ENCODE measurements around the gene MAP3K3. TPM values are rescaled to one million over a fixed set of nuclear protein-coding genes. Genes with fewer than 3 reads are reported as not detected.

The MAP3K3 gene
- total RNA-seq, 1 donor from 2014 or later: 28.0 TPM

DNA sequence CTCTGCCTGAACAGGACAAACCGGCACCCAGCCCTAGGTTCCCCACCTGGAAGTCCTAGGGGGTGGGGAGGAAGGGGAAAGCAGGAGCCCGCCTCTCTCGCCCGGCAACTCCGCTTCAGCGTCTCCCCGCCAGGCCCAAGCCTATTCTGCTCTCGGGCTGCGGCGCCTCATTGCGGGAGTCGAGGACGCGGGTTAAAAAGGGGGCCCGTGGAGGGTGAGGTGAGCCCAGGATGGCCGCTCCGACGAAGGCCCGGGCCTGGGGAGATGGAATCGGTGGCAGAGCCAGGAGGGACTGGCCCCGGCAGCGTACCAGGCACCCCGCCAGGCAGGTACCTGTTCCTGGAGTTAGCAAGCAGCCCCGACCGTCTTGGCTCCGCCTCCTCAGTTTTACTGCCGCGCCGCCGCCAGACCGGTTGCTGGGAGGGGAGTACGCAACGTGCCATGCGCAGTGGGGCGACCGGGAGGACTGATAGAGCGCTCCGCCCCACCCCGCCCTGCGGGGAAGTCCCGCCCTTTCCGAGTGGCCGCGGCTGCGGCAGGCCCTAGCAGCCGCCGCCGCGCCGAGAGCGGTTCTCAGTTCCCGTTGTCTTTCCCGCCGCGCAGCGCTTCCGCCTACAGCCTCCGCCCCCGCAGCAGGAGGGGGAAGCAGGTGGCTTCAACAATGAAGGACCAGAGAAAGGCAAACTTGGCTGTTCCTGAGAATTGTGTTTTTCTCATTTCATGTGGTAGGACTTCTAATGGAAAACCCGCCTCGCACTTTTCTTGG lies 119.4 kb downstream of the MAP3K3 start, which contains the start of gene STRADA:
Gene STRADA (minus strand): TSS at position 392 of the 766 bp plus-strand sequence. CDS start 13,430 bp downstream, outside the sequence.
- Mint-ChIP-seq H3K4me1 (peaks cover 15% of the 10 kb centered on the region), H3K36me3 (ENCODE audit: low read depth) (no peaks in the 10 kb centered on the region)
- DNase-seq (ENCODE audit: low read depth, low spot score): peak; percentile 97

More for the DNA sequence above, 119.4 kb downstream of the MAP3K3 start, which contains the start of gene STRADA:
- H3K27me3 Mint-ChIP-seq (ENCODE audit: low read depth): no peaks in the 10 kb centered on the region
- peak within 1 kb of the TSS; percentile 95 for H3K27ac Mint-ChIP-seq (ENCODE audit: unreplicated experiment)
- H3K9me3 Mint-ChIP-seq: no peaks in the 10 kb centered on the region
- TF ChIP-seq, protein P1, sequence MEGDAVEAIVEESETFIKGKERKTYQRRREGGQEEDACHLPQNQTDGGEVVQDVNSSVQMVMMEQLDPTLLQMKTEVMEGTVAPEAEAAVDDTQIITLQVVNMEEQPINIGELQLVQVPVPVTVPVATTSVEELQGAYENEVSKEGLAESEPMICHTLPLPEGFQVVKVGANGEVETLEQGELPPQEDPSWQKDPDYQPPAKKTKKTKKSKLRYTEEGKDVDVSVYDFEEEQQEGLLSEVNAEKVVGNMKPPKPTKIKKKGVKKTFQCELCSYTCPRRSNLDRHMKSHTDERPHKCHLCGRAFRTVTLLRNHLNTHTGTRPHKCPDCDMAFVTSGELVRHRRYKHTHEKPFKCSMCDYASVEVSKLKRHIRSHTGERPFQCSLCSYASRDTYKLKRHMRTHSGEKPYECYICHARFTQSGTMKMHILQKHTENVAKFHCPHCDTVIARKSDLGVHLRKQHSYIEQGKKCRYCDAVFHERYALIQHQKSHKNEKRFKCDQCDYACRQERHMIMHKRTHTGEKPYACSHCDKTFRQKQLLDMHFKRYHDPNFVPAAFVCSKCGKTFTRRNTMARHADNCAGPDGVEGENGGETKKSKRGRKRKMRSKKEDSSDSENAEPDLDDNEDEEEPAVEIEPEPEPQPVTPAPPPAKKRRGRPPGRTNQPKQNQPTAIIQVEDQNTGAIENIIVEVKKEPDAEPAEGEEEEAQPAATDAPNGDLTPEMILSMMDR (conservative IDR thresholded peaks at IDR 0.05): no peak
- peak within 1 kb of the TSS; percentile 90 for H3K4me3 Mint-ChIP-seq

Other genes starting within 250 kb of the MAP3K3 start
- gene CYB561, start 176.1 kb upstream of the MAP3K3 start, total RNA-seq: 10.5 and 12.2 TPM in 2 replicates
- 0.42 and 0.61 TPM in 2 replicates for gene ACE, start 145.4 kb upstream of the MAP3K3 start, total RNA-seq
- gene KCNH6, start 99.1 kb upstream of the MAP3K3 start, total RNA-seq: 0.12 TPM in 1 of 2 replicates, not detected in the other
- gene DCAF7, start 71.9 kb upstream of the MAP3K3 start, total RNA-seq: 146 TPM in 2 replicates
- 24.3 and 24.4 TPM in 2 replicates for gene TACO1, start 21.5 kb upstream of the MAP3K3 start, total RNA-seq
- gene LIMD2, start 77.7 kb downstream of the MAP3K3 start, total RNA-seq: 134 and 145 TPM in 2 replicates
- 55.0 and 55.9 TPM in 2 replicates for gene STRADA, start 119.4 kb downstream of the MAP3K3 start, total RNA-seq
- 72.9 and 73.2 TPM in 2 replicates for gene CCDC47, start 151.2 kb downstream of the MAP3K3 start, total RNA-seq
- gene DDX42, start 151.8 kb downstream of the MAP3K3 start, total RNA-seq: 160 and 161 TPM in 2 replicates
- 170 and 178 TPM in 2 replicates for gene PSMC5, start 205.0 kb downstream of the MAP3K3 start, total RNA-seq
- gene FTSJ3, start 205.2 kb downstream of the MAP3K3 start, total RNA-seq: 57.4 and 59.9 TPM in 2 replicates
- 43.0 and 45.5 TPM in 2 replicates for gene SMARCD2, start 220.3 kb downstream of the MAP3K3 start, total RNA-seq

All from neural crest cell (in vitro differentiated cells).